HepG2 (cell line): ENCODE measurements around the gene ITGB2. TPM values are rescaled to one million over a fixed set of nuclear protein-coding genes. Genes with fewer than 3 reads are reported as not detected.
A peak's percentile ranks its signal among the peaks of the same experiment; 100 is the strongest.

Experiments
- ATAC-seq: fragments of 200-7000 bp; cut with Tn5 transposase; 3 replicates; pipeline ENCODE4 v1.9.1; 2020; ENCODE audit warnings: mild to moderate bottlenecking, moderate library complexity
- BruUV-seq: library from RNA; stranded (reverse); fragments of 400-500 nt; replicated peaks from 2 replicates; lab custom pipeline; 2021; lab: Mats Ljungman, UMichigan
- CTCF ChIA-PET: fragments of 300-600 bp; formaldehyde crosslinking; extraction: SDS; loops from one replicate; lab custom pipeline; 2021; ENCODE audit warnings: low total read pairs, inconsistent platforms, low intra/inter-chr PET ratio; lab: Yijun Ruan, JAX
- POLR2A ChIA-PET: fragments of 350-600 bp; sonication (Branson Sonifier 250); formaldehyde crosslinking; loops from one replicate; lab custom pipeline; 2020; ENCODE audit warnings: antibody characterized with exemption, inconsistent platforms; lab: Yijun Ruan, JAX
- DNase-seq: peaks from one replicate; pipeline ENCODE4 v3.0.0-alpha.2; 2015; ENCODE audit warnings: low spot score
- FAIRE-seq: peaks from 3 replicates; lab custom pipeline; 2011; peaks lifted over from hg19 to GRCh38; lab: Jason Lieb, UNC
- H2AFZ ChIP-seq: one replicate; pipeline ENCODE4 v1.6.1; 2011; ENCODE audit warnings: low read length, inconsistent platforms
- H3K27ac ChIP-seq: fragments of 300-600 bp; 3 replicates; pipeline ENCODE4 v1.8.0; 2011; ENCODE audit warnings: mixed run types, mild to moderate bottlenecking, mixed read lengths, low read length, inconsistent platforms; ENCODE audit not compliant: insufficient read depth; ENCODE audit errors: extremely low read length
- H3K27me3 ChIP-seq, 2 experiments: fragments of 200-600 bp in 1 of 2; 2 replicates in 1 of 2; 3 replicates in 1 of 2; pipeline versions ENCODE4 v1.6.0 to v1.8.0; 2011; ENCODE audit warnings: low read length in 2 of 2, mild to moderate bottlenecking in 2 of 2, moderate library complexity in 2 of 2, inconsistent platforms in 1 of 2; ENCODE audit not compliant: insufficient read depth in 2 of 2, control insufficient read depth in 1 of 2
- H3K36me3 ChIP-seq, 2 experiments: fragments of 200-600 bp in 1 of 2; replicated peaks in 1 of 2; 2 replicates in 1 of 2; 3 replicates in 1 of 2; pipeline versions ENCODE4 v1.5.1 to v1.8.0; 2011; ENCODE audit warnings: low read length in 2 of 2, inconsistent platforms in 1 of 2; ENCODE audit not compliant: insufficient read depth in 2 of 2, control insufficient read depth in 1 of 2
- H3K4me1 ChIP-seq: 2 replicates; pipeline ENCODE4 v1.5.1; 2012; ENCODE audit warnings: low read length, inconsistent platforms; ENCODE audit not compliant: insufficient read depth
- H3K4me2 ChIP-seq: 2 replicates; pipeline ENCODE4 v1.6.0; 2011; ENCODE audit warnings: low read depth, low read length, inconsistent platforms
- H3K4me3 ChIP-seq, 3 experiments: fragments of 200-600 bp in 1 of 3; sonication (generic), shearing (Covaris generic) in 1 of 3; replicated peaks in 1 of 3; 2 replicates each; pipeline ENCODE4 v1.5.1; 2011 to 2016; ENCODE audit warnings: low read length in 3 of 3, inconsistent platforms in 2 of 3, low read depth in 2 of 3, mild to moderate bottlenecking in 2 of 3, control low read depth in 1 of 3, mixed read lengths in 1 of 3; ENCODE audit not compliant: insufficient read depth in 1 of 3
- H3K79me2 ChIP-seq: one replicate; pipeline ENCODE4 v1.6.1; 2011; ENCODE audit warnings: low read length, inconsistent platforms; ENCODE audit not compliant: insufficient read depth
- H3K9ac ChIP-seq: 2 replicates; pipeline ENCODE4 v1.6.0; 2011; ENCODE audit warnings: mild to moderate bottlenecking, low read depth, low read length, inconsistent platforms; ENCODE audit not compliant: insufficient read depth
- H3K9me3 ChIP-seq: 2 replicates; pipeline ENCODE4 v1.5.1; 2012; ENCODE audit warnings: mild to moderate bottlenecking, low read length
- H4K20me1 ChIP-seq: 2 replicates; pipeline ENCODE4 v1.6.0; 2011; ENCODE audit warnings: inconsistent platforms, mild to moderate bottlenecking, low read length, moderate library complexity; ENCODE audit not compliant: insufficient read depth
- FOSL2 ChIP-seq: sonication (generic); formaldehyde crosslinking; IDR thresholded peaks from 2 replicates; pipeline ENCODE4 v1.4.0; 2020; ENCODE audit warnings: missing genetic modification reagents
- MIXL1 ChIP-seq: IDR thresholded peaks from 2 replicates; pipeline ENCODE4 v1.6.1; 2016
- NKX3-1 ChIP-seq: sonication (generic); formaldehyde crosslinking; IDR thresholded peaks from 2 replicates; pipeline ENCODE4 v1.5.0; 2020; ENCODE audit warnings: missing genetic modification reagents
- POLR2AphosphoS5 ChIP-seq: IDR thresholded peaks from 2 replicates; pipeline ENCODE4 v1.6.1; 2012; ENCODE audit warnings: low read depth, low read length
- SAP130 ChIP-seq: IDR thresholded peaks from 2 replicates; pipeline ENCODE4 v1.6.1; 2016; ENCODE audit warnings: low read depth
- SIN3A ChIP-seq: IDR thresholded peaks from 2 replicates; pipeline ENCODE4 v1.6.1; 2011; ENCODE audit warnings: low read depth, mild to moderate bottlenecking, control low read depth, low read length, borderline replicate concordance
- ZNF281 ChIP-seq: sonication (generic); formaldehyde crosslinking; IDR thresholded peaks from 2 replicates; pipeline ENCODE4 v1.4.0; 2020; ENCODE audit warnings: missing genetic modification reagents, borderline replicate concordance
- ZNF362 ChIP-seq: sonication (generic); formaldehyde crosslinking; IDR thresholded peaks from 2 replicates; pipeline ENCODE4 v1.4.0; 2020; ENCODE audit warnings: missing genetic modification reagents, mild to moderate bottlenecking, borderline replicate concordance
- WGBS: methylation state at CpG from one replicate; pipeline ENCODE4 v1.1.6; 2017; ENCODE audit warnings: low lambda C conversion rate; 5-methylcytosine and 5-hydroxymethylcytosine counted together
- in situ Hi-C: cut with HindIII; loops from 2 replicates; pipeline ENCODE4 v1.10.0; 2017; ENCODE audit warnings: low pct_unique_long_range_greater_than_20kb; ENCODE audit not compliant: extremely low pct_ligation_motif_present
- intact Hi-C: fragments of 100-400 bp; cut with micrococcal nuclease; formaldehyde crosslinking; loops from one replicate; pipeline ENCODE4 v1.10.0; 2022; ENCODE audit not compliant: unreplicated experiment
- polyA plus RNA-seq, 8 experiments: library from polyadenylated mRNA; depleted of rRNA in 3 of 8; stranded (reverse) in 7 of 8; unstranded in 1 of 8; fragments of >200 nt; fragmentation: Illumina TruSeq in 4 of 8; extraction: Trizol in 4 of 8; gene quantifications; 2 replicates each; pipeline versions ENCODE4 v1.2.1 to v1.2.3, GENCODE V29; 2011 to 2016; ENCODE audit warnings: low read depth in 4 of 8, missing spikeins in 1 of 8, mixed read lengths in 1 of 8; ENCODE audit not compliant: insufficient read depth in 1 of 8
- total RNA-seq, 5 experiments: library from RNA; depleted of rRNA; stranded (reverse); fragments of >200 nt; fragmentation: Illumina TruSeq; extraction: Trizol; gene quantifications; 2 replicates each; pipeline ENCODE4 v1.2.3, GENCODE V29; 2016; ENCODE audit warnings: low read depth in 1 of 5

Gene ITGB2
- total and polyA plus RNA-seq, 2 of the 13 experiments (the other 11 are each of a cell fraction or from before 2014, with no cell fraction given): 4.2 to 18.0 TPM

GRCh38 chr21:44868707-44869106 is 52.0 kb downstream of the ITGB2 start:
- H3K36me3 ChIP-seq: peaks cover 24 to 48% of the 10 kb centered on the region in 2 experiments
- ChIA-PET POLR2A (interaction anchor here (1.3 to 1.4 kb wide), 2 partner anchors 9 to 67 kb away, joined by 7 to 19 read pairs; partner anchors contain the start of gene UBE2G2), CTCF (no interaction called here)
- intact Hi-C loops (no loop called here), in situ Hi-C loops (no loop called here)
- H2AFZ ChIP-seq: no peak overlapping the region
- ATAC-seq: no peak
- no peaks in the 10 kb centered on the region; a peak in 1 of 5 replicates for H3K27me3 ChIP-seq
- no peak for FAIRE-seq
- DNase-seq: no peak
- H4K20me1 ChIP-seq: peaks cover 89% of the 10 kb centered on the region
- peaks cover 70% of the 10 kb centered on the region for H3K4me1 ChIP-seq
- peak overlapping the region; percentile 72 for H3K27ac ChIP-seq
- H3K9ac ChIP-seq: peak overlapping the region; percentile 9; the same call in 1 of the 2 replicates
- WGBS: 90% methylated on average over 5 of the region's 7 CpGs
- H3K79me2 ChIP-seq: peaks cover 95% of the 10 kb centered on the region
- peak overlapping the region; percentile 95 for H3K4me2 ChIP-seq
- H3K9me3 ChIP-seq: no peaks in the 10 kb centered on the region
- peak overlapping the region; percentile 28 to 94 (median 54); a peak in 3 of 6 replicates for H3K4me3 ChIP-seq
- TF ChIP-seq MIXL1 (no peak), POLR2AphosphoS5 (peak; percentile 29), SIN3A (0 out of 2 replicates have a peak, but pooled peaks have one; percentile 39), ZNF362 (no peak), SAP130 (CRISPR knock-in tag) (peak; percentile 34; the same call in 1 of the 2 replicates), NKX3-1 (CRISPR knock-in tag) (no peak), ZNF281 (CRISPR knock-in tag) (no peak), FOSL2 (CRISPR knock-in tag) (0 out of 2 replicates have a peak, but pooled peaks have one; percentile 36)
- BruUV-seq: no TSS peak
